GM12878 (cell line): ENCODE data around the gene HDHD2.
"Not testable (repeated sequence)": the region's sequence is repeated elsewhere in the genome, so short reads cannot be mapped to it uniquely, and the experiment has no call there.

Source experiments
- FOXM1 ChIP-seq: IDR thresholded peaks from 2 replicates; pipeline ENCODE4 v1.6.1; 2012; ENCODE audit warnings: low read depth, mild to moderate bottlenecking, inconsistent platforms, low read length, moderate library complexity
- SRF ChIP-seq, 2 experiments: IDR thresholded peaks; 2 replicates each; pipeline ENCODE4 v1.6.1; 2011; ENCODE audit warnings: low read depth in 2 of 2, low read length in 2 of 2, mild to moderate bottlenecking in 1 of 2, moderate library complexity in 1 of 2
- STAT1 ChIP-seq: fragments of 450-650 bp; conservative IDR thresholded peaks from 2 replicates; pipeline ENCODE4 v1.6.1; 2014; ENCODE audit warnings: antibody characterized with exemption, mild to moderate bottlenecking
- ZNF274 ChIP-seq: IDR thresholded peaks from one replicate; pipeline ENCODE4 v1.8.0; 2011; ENCODE audit not compliant: insufficient read length, insufficient read depth
- ZNF592 ChIP-seq: fragments of 450-650 bp; IDR thresholded peaks from 2 replicates; pipeline ENCODE4 v1.6.1; 2017; ENCODE audit warnings: mild to moderate bottlenecking, moderate library complexity

GRCh38 chr18:47158404-47158803 lies 8.1 kb upstream of the HDHD2 start:
- TF ChIP-seq STAT1; ZNF274; ZNF592; FOXM1; SRF (IDR thresholded peaks at IDR 0.05; ENCODE audit: low read depth in 2 of 2, low read length in 2 of 2): not testable (repeated sequence)
